ENCODE measurements around the gene PYGB.

PYGB gene

DNA sequence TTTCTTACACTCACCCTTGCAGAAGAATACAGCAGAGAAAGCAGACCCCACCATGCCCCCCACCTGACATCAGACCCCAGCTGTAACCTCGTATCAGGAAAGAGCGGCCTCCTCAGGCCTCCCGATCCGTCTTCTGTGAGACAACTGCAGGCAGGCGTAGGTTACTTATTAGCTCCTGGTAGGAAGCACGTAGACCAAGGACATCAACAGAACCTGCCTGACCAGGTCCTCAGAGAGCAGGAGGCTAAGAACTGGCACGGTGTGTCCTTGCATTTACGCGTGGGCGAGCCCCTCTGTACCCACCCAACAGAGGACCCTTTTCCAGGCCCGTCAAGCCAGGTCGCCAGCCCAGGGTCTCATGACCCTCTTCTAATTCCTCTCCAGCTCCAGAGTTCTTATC, 91.7 kb downstream of the PYGB start:
- H3K27ac ChIP-seq, result peak overlapping the region; percentile 37
- TF ChIP-seq ZFX (IDR thresholded peaks at IDR 0.05; ENCODE audit: borderline replicate concordance), result no peak

DNA sequence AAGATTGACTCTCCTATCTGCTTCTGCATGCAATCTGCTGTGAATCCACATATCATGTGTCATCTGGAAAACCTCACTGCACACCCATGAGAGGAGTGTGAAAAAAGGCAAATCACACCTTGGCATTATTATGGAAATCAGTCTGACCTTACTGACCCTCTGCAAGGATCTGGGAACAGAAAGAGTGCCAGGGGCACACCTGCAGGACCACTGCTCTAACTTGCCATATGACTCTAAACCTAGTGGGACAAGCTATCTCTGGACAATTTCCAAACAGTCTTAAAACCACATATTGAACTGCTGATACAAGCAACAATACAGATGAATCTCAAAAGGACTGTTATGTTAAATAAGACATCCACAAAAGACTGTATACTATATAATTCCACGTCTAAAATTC, 92.5 kb downstream of the PYGB start:
- TF ChIP-seq ZFX (IDR thresholded peaks at IDR 0.05; ENCODE audit: borderline replicate concordance), result no peak
- TF ChIP-seq, protein P1, sequence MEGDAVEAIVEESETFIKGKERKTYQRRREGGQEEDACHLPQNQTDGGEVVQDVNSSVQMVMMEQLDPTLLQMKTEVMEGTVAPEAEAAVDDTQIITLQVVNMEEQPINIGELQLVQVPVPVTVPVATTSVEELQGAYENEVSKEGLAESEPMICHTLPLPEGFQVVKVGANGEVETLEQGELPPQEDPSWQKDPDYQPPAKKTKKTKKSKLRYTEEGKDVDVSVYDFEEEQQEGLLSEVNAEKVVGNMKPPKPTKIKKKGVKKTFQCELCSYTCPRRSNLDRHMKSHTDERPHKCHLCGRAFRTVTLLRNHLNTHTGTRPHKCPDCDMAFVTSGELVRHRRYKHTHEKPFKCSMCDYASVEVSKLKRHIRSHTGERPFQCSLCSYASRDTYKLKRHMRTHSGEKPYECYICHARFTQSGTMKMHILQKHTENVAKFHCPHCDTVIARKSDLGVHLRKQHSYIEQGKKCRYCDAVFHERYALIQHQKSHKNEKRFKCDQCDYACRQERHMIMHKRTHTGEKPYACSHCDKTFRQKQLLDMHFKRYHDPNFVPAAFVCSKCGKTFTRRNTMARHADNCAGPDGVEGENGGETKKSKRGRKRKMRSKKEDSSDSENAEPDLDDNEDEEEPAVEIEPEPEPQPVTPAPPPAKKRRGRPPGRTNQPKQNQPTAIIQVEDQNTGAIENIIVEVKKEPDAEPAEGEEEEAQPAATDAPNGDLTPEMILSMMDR (IDR thresholded peaks at IDR 0.05), result no peak
- no peak overlapping the region for H3K27ac ChIP-seq

DNA sequence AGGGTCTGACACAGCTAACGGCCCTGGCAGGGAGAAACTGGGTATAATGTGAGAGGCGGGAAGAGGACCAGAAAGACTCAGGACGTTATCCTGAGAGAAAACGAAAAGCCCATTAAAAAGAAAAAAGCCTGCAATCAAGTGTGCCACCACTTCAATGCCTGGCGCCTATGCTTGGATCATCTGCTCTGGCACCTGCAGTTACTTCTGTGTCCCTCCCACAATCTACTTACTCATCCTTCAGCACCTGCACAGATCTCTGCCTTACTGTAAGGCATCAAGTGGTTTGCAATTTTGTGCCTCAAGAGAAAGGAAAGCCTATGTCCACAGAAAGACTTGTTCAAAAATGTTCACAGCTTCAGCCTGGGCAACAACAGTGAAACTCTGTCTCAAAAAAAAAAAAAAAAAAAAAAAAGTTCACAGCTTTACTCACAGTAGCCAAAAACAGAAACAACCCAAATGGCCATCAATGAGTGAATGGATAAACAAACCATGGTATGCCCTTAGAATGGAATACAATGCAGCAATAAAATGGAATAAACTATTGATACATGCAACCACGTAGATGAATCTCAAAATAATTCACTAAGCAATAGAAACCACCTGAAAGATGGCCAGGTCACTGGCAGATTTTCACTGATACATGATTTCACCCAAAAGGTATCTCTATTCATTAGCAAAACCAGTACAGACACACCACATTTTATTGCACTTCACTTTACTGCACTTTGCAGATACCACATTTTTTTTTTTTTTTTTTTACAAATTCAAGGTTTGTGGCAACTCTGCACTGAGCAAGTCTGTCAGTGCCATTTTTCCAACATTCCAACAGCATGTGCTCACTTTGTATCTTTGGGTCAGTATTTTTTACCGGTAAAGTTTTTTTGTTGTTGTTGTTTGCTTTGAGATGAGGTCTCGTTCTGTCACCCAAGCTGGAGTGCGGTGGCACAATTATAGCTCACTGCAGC, 94.1 kb downstream of the PYGB start:
- no peak overlapping the region for H3K27ac ChIP-seq
- TF ChIP-seq ZFX (IDR thresholded peaks at IDR 0.05; ENCODE audit: borderline replicate concordance), result no peak
- TF ChIP-seq, protein P1 (IDR thresholded peaks at IDR 0.05), result no peak

DNA sequence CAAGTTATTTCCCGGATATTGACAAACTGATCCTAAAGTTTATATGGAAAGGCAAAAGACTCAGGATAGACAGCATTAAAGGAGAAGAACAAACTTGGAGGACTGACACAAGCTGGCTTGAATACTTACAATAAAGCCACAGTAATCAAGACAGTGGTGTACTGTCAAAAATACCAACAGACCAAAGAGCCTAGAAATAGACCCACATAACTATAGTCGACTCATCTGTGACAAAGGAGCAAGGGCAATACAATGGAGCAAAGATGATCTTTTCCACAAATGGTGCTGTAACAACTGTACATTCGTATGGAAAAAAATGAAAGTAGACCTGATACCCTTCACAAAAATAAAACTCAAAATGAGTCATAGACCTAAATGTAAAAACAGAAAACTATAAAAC, 96.7 kb downstream of the PYGB start:
- H3K27ac ChIP-seq, result no peak overlapping the region
- TF ChIP-seq, protein P1 (IDR thresholded peaks at IDR 0.05), result no peak
- TF ChIP-seq ZFX (IDR thresholded peaks at IDR 0.05; ENCODE audit: borderline replicate concordance), result no peak

DNA sequence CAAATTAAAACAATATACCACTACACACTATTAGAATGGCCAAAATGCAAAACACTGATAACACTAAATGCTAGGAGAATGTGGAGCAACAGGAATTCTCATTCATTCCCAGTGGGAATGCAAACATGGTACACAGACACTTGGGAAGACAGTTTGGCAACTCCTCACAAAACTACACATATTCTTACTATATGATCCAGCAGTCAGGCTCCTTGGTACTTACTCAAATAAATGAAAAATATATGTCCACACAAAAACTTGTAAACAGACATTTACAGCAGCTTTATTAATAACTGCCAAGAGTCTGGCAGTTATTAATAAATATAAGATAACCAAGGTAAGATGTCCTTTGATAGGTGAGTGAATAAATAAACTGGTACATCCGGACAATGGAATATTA, 97.8 kb downstream of the PYGB start:
- H3K27ac ChIP-seq, result no peak overlapping the region

DNA sequence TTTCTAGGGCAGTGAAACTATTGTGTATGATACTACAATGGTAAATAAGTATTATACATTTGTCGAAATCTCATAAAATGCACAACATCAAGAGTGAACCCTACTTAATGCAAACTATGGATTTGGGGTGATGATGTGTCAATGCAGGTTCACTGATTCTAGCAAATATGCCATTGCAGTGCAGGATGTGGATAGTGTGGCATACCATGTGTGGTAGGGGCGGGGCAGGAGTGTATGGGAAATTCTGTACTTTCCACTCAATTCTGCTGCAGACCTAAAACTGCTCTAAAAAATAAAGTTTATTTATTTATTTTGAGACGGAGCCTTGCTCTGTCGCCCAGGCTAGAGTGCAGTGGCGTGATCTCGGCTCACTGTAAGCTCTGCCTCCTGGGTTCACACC, 98.5 kb downstream of the PYGB start:
- H3K27ac ChIP-seq, result no peak overlapping the region
- TF ChIP-seq, protein P1 (IDR thresholded peaks at IDR 0.05), result no peak
- no peak for TF ChIP-seq ZFX (IDR thresholded peaks at IDR 0.05; ENCODE audit: borderline replicate concordance)

More for the DNA sequence above, 97.8 kb downstream of the PYGB start:
- TF ChIP-seq ZFX (IDR thresholded peaks at IDR 0.05; ENCODE audit: borderline replicate concordance), result no peak
- TF ChIP-seq, protein P1 (IDR thresholded peaks at IDR 0.05), result no peak

Measured in 22Rv1 (cell line).